A549 (cell line): ENCODE results near the gene SNCAIP. TPM values are rescaled to one million over a fixed set of nuclear protein-coding genes. Genes with fewer than 3 reads are reported as not detected.
A peak's percentile ranks its signal among the peaks of the same experiment; 100 is the strongest.

Source experiments
- ATAC-seq, 2 experiments: fragments of 200-7000 bp in 1 of 2; fragments of >200 bp in 1 of 2; cut with Nextera tagmentation in 1 of 2; cut with Tn5 transposase in 1 of 2; 3 replicates each; pipeline versions ENCODE4 v1.8.0 to v1.9.1; 2018 to 2020; ENCODE audit warnings: mild to moderate bottlenecking in 1 of 2, moderate library complexity in 1 of 2
- CTCF ChIA-PET: fragments of 300-600 bp; sonication (Branson Sonifier 250); formaldehyde crosslinking; extraction: SDS; loops from one replicate; lab custom pipeline; 2021; ENCODE audit warnings: antibody characterized with exemption, inconsistent platforms; lab: Yijun Ruan, JAX
- POLR2A ChIA-PET: fragments of 350-600 bp; formaldehyde crosslinking; extraction: SDS; loops from one replicate; lab custom pipeline; 2021; ENCODE audit warnings: antibody characterized with exemption, inconsistent platforms; lab: Yijun Ruan, JAX
- DNase-seq, 2 experiments: peaks; one replicate each; pipeline versions ENCODE4 v3.0.0 to v3.0.0-alpha.2; 2011 to 2016; ENCODE audit warnings: low read depth in 1 of 2, low spot score in 1 of 2
- FAIRE-seq: peaks from 2 replicates; lab custom pipeline; 2011; peaks lifted over from hg19 to GRCh38; lab: Jason Lieb, UNC
- H3K27ac ChIP-seq, 2 experiments: fragments of >200 bp; sonication (Bioruptor Twin); formaldehyde crosslinking; 3 replicates each; pipeline ENCODE4 v1.5.1; 2016 to 2017
- H3K4me1 ChIP-seq: fragments of >200 bp; sonication (Bioruptor Twin); formaldehyde crosslinking; 3 replicates; pipeline ENCODE4 v1.6.1; 2016
- H3K4me2 ChIP-seq: fragments of >200 bp; sonication (Bioruptor Twin); formaldehyde crosslinking; 3 replicates; pipeline ENCODE4 v1.6.1; 2016
- H3K4me3 ChIP-seq: fragments of >200 bp; sonication (Bioruptor Twin); formaldehyde crosslinking; 3 replicates; pipeline ENCODE4 v1.5.1; 2016
- H3K9me3 ChIP-seq: fragments of >200 bp; sonication (Bioruptor Twin); formaldehyde crosslinking; 3 replicates; pipeline ENCODE4 v1.6.1; 2016
- BHLHE40 ChIP-seq: IDR thresholded peaks from 2 replicates; pipeline ENCODE4 v1.6.1; 2012; ENCODE audit warnings: low read depth, low read length, inconsistent platforms
- CBX8 ChIP-seq: fragments of 200-600 bp; sonication (generic); IDR thresholded peaks from 2 replicates; pipeline ENCODE4 v1.6.1; 2016
- CHD2 ChIP-seq: fragments of 150-350 bp; IDR thresholded peaks from 2 replicates; pipeline ENCODE4 v1.6.1; 2014; ENCODE audit warnings: low read length; ENCODE audit not compliant: partially characterized antibody
- CHD4 ChIP-seq: fragments of 200-600 bp; sonication (generic); IDR thresholded peaks from 2 replicates; pipeline ENCODE4 v1.6.1; 2016; ENCODE audit warnings: antibody characterized with exemption, mild to moderate bottlenecking, borderline replicate concordance
- CTCF ChIP-seq: fragments of >200 bp; sonication (Bioruptor Twin); formaldehyde crosslinking; IDR thresholded peaks from 3 replicates; pipeline ENCODE4 v1.5.1; 2016
- EHF ChIP-seq: fragments of 250-450 bp; sonication (Bioruptor Pico); IDR thresholded peaks from 2 replicates; pipeline ENCODE4 v1.5.0; 2020; ENCODE audit warnings: mild to moderate bottlenecking
- EHMT2 ChIP-seq: fragments of 200-600 bp; sonication (generic); IDR thresholded peaks from 2 replicates; pipeline ENCODE4 v1.6.1; 2016; ENCODE audit warnings: antibody characterized with exemption, low read depth, mild to moderate bottlenecking, moderate library complexity
- FOSB ChIP-seq: fragments of 250-450 bp; sonication (Bioruptor Pico); IDR thresholded peaks from 2 replicates; pipeline ENCODE4 v1.5.0; 2020; ENCODE audit warnings: mild to moderate bottlenecking, moderate library complexity
- FOSL2 ChIP-seq, 2 experiments: fragments of 450-650 bp in 1 of 2; fragments of >200 bp in 1 of 2; sonication (Bioruptor Twin) in 1 of 2; formaldehyde crosslinking; IDR thresholded peaks; 2 replicates each; pipeline versions ENCODE4 v1.5.0 to v1.6.1; 2016 to 2020; ENCODE audit warnings: mild to moderate bottlenecking in 1 of 2, moderate library complexity in 1 of 2
- HDAC2 ChIP-seq: fragments of 200-600 bp; sonication (generic); IDR thresholded peaks from 2 replicates; pipeline ENCODE4 v1.6.1; 2016
- HOXB5 ChIP-seq: fragments of 250-450 bp; sonication (Bioruptor Pico); IDR thresholded peaks from 2 replicates; pipeline ENCODE4 v1.5.0; 2020; ENCODE audit warnings: mild to moderate bottlenecking, moderate library complexity
- JUN ChIP-seq, 2 experiments: fragments of >200 bp; sonication (Bioruptor Twin); formaldehyde crosslinking; IDR thresholded peaks; 2 replicates in 1 of 2; 3 replicates in 1 of 2; pipeline ENCODE4 v1.6.1; 2016 to 2017
- KDM1A ChIP-seq: fragments of 200-600 bp; sonication (generic); IDR thresholded peaks from 2 replicates; pipeline ENCODE4 v1.6.1; 2016; ENCODE audit warnings: low read depth, mild to moderate bottlenecking
- KDM5A ChIP-seq: fragments of 200-600 bp; sonication (generic); IDR thresholded peaks from 2 replicates; pipeline ENCODE4 v1.6.1; 2016; ENCODE audit warnings: antibody characterized with exemption, mild to moderate bottlenecking
- MAFK ChIP-seq: fragments of 450-650 bp; IDR thresholded peaks from 2 replicates; pipeline ENCODE4 v1.6.1; 2014; ENCODE audit not compliant: partially characterized antibody
- MAX ChIP-seq: IDR thresholded peaks from 2 replicates; pipeline ENCODE4 v1.6.1; 2012
- MYC ChIP-seq: IDR thresholded peaks from 2 replicates; pipeline ENCODE4 v1.6.1; 2012; ENCODE audit warnings: mild to moderate bottlenecking, inconsistent platforms, low read length, improper control_type of control experiment, borderline replicate concordance
- NFE2L2 ChIP-seq: fragments of 150-350 bp; conservative IDR thresholded peaks from 2 replicates; pipeline ENCODE4 v1.6.1; 2014; ENCODE audit warnings: low read length
- NPAS2 ChIP-seq: fragments of 250-450 bp; sonication (Bioruptor Pico); IDR thresholded peaks from 2 replicates; pipeline ENCODE4 v1.8.0; 2022; ENCODE audit warnings: mild to moderate bottlenecking, moderate library complexity, borderline replicate concordance
- NR3C1 ChIP-seq: fragments of >200 bp; sonication (Bioruptor Twin); formaldehyde crosslinking; IDR thresholded peaks from 3 replicates; pipeline ENCODE4 v1.6.1; 2017
- PBX3 ChIP-seq: IDR thresholded peaks from 2 replicates; pipeline ENCODE4 v1.6.1; 2012
- RNF2 ChIP-seq: fragments of 200-600 bp; sonication (generic); IDR thresholded peaks from 2 replicates; pipeline ENCODE4 v1.6.1; 2016; ENCODE audit warnings: low read depth, mild to moderate bottlenecking, antibody characterized with exemption, moderate library complexity, borderline replicate concordance
- SMC3 ChIP-seq: fragments of >200 bp; sonication (Bioruptor Twin); formaldehyde crosslinking; IDR thresholded peaks from 3 replicates; pipeline ENCODE4 v1.6.1; 2018; ENCODE audit warnings: inconsistent platforms
- TFCP2L1 ChIP-seq: fragments of 250-450 bp; sonication (Bioruptor Pico); IDR thresholded peaks from 2 replicates; pipeline ENCODE4 v1.5.0; 2021; ENCODE audit warnings: mild to moderate bottlenecking
- TP53 ChIP-seq: fragments of 250-450 bp; sonication (Bioruptor Pico); IDR thresholded peaks from 2 replicates; pipeline ENCODE4 v1.5.0; 2021; ENCODE audit warnings: mild to moderate bottlenecking, moderate library complexity
- USF2 ChIP-seq: fragments of 450-650 bp; IDR thresholded peaks from 2 replicates; pipeline ENCODE4 v1.6.1; 2014; ENCODE audit warnings: antibody characterized with exemption
- ZC3H11A ChIP-seq: fragments of 450-650 bp; IDR thresholded peaks from 2 replicates; pipeline ENCODE4 v1.6.1; 2014; ENCODE audit warnings: antibody characterized with exemption, mild to moderate bottlenecking
- ZFP36 ChIP-seq: fragments of 450-650 bp; IDR thresholded peaks from 2 replicates; pipeline ENCODE4 v1.6.1; 2014; ENCODE audit warnings: borderline replicate concordance; ENCODE audit not compliant: partially characterized antibody
- ZNF302 ChIP-seq: fragments of 250-450 bp; sonication (Bioruptor Pico); IDR thresholded peaks from 2 replicates; pipeline ENCODE4 v1.9.0; 2021; ENCODE audit warnings: inconsistent platforms, mild to moderate bottlenecking, moderate library complexity
- WGBS: methylation state at CpG from one replicate; pipeline ENCODE4 v1.1.6; 2017; ENCODE audit errors: missing lambda C conversion rate; 5-methylcytosine and 5-hydroxymethylcytosine counted together
- polyA plus RNA-seq, 4 experiments: library from polyadenylated mRNA; depleted of rRNA in 3 of 4; stranded (reverse); fragments of >200 nt; fragmentation: RNase III in 1 of 4; extraction: RNeasy Plus Mini Kit Qiagen cat#74134 plus additional on column Dnase treatment in 1 of 4; gene quantifications; 2 replicates in 3 of 4; 3 replicates in 1 of 4; pipeline ENCODE4 v1.2.3, GENCODE V29; 2011 to 2017

SNCAIP gene
- polyA plus RNA-seq, 2 of the 4 experiments (the other 2 are of a cell fraction), result 0.03 to 0.04 TPM

- CTCF ChIA-PET, result no interaction called here
- Histone ChIP-seq H3K4me3 (no peak overlapping the region), H3K4me2 (no peak overlapping the region), H3K27ac (no peak overlapping the region), H3K9me3 (no peaks in the 10 kb centered on the region), H3K4me1 (no peaks in the 10 kb centered on the region)
- ATAC-seq (no peak), FAIRE-seq (no peak), DNase-seq (no peak)
- no peak for TF ChIP-seq EHMT2
- no peak for TF ChIP-seq KDM1A
- no peak for TF ChIP-seq CBX8
- no peak for TF ChIP-seq BHLHE40
- TF ChIP-seq MAFK, result peak; percentile 84
- no peak for TF ChIP-seq SMC3
- no peak for TF ChIP-seq PBX3
- POLR2A ChIA-PET, result no interaction called here
- 38% methylated on average over 3 of the region's 3 CpGs for WGBS
Observed at GRCh38 chr5:122426301-122426700, 114.3 kb downstream of the SNCAIP start.

- TF ChIP-seq HOXB5 (no peak), CHD2 (no peak), BHLHE40 (no peak), MAX (no peak), TFCP2L1 (CRISPR knock-in tag) (no peak), FOSL2 (IDR thresholded peaks at IDR 0.05) (no peak), FOSL2 (CRISPR knock-in tag; IDR thresholded peaks at IDR 0.05) (no peak), KDM5A (no peak), FOSB (CRISPR knock-in tag) (no peak), ZNF302 (no peak), NR3C1 (no peak), CTCF (no peak)
Observed at GRCh38 chr5:122427621-122428020, 115.6 kb downstream of the SNCAIP start.

GRCh38 chr5:122429545-122430318, 117.7 kb downstream of the SNCAIP start:
- POLR2A ChIA-PET, result no interaction called here
- Histone ChIP-seq H3K27ac (no peak overlapping the region), H3K9me3 (no peaks in the 10 kb centered on the region), H3K4me3 (no peak overlapping the region), H3K4me2 (no peak overlapping the region), H3K4me1 (no peaks in the 10 kb centered on the region)
- ATAC-seq (no peak), FAIRE-seq (no peak), DNase-seq (no peak)
- CTCF ChIA-PET, result no interaction called here
- 21% methylated on average over 7 of the region's 7 CpGs for WGBS
- TF ChIP-seq CTCF (no peak), JUN (IDR thresholded peaks at IDR 0.05) (no peak), ZC3H11A (no peak), TFCP2L1 (CRISPR knock-in tag) (no peak), MYC (no peak), NFE2L2 (no peak), EHF (CRISPR knock-in tag) (no peak), KDM5A (no peak), NPAS2 (CRISPR knock-in tag) (no peak), RNF2 (no peak), USF2 (no peak), TP53 (CRISPR knock-in tag) (no peak), HDAC2 (no peak), CHD4 (no peak), ZFP36 (no peak)

More at GRCh38 chr5:122427621-122428020, 115.6 kb downstream of the SNCAIP start:
- CTCF ChIA-PET, result no interaction called here
- no peaks in the 10 kb centered on the region for H3K4me1 ChIP-seq
- WGBS, result 20% methylated on average over 2 of the region's 2 CpGs
- H3K4me3 ChIP-seq, result no peak overlapping the region
- DNase-seq, result no peak
- no peak overlapping the region for H3K4me2 ChIP-seq
- no peak for ATAC-seq
- FAIRE-seq, result no peak
- no peaks in the 10 kb centered on the region for H3K9me3 ChIP-seq
- no peak overlapping the region for H3K27ac ChIP-seq
- POLR2A ChIA-PET, result no interaction called here
